HG02938 (cell line): Measurements from ENCODE around the gene CCDC158.
"Not testable (repeated sequence)": the region's sequence is repeated elsewhere in the genome, so short reads cannot be mapped to it uniquely, and the experiment has no call there.

Experiments
- ATAC-seq: cut with Tn5 transposase; IDR thresholded peaks from one replicate; pipeline ENCODE4 v1.9.1; 2021; ENCODE audit warnings: mild to moderate bottlenecking, moderate library complexity; ENCODE audit not compliant: unreplicated experiment

The CCDC158 gene

DNA sequence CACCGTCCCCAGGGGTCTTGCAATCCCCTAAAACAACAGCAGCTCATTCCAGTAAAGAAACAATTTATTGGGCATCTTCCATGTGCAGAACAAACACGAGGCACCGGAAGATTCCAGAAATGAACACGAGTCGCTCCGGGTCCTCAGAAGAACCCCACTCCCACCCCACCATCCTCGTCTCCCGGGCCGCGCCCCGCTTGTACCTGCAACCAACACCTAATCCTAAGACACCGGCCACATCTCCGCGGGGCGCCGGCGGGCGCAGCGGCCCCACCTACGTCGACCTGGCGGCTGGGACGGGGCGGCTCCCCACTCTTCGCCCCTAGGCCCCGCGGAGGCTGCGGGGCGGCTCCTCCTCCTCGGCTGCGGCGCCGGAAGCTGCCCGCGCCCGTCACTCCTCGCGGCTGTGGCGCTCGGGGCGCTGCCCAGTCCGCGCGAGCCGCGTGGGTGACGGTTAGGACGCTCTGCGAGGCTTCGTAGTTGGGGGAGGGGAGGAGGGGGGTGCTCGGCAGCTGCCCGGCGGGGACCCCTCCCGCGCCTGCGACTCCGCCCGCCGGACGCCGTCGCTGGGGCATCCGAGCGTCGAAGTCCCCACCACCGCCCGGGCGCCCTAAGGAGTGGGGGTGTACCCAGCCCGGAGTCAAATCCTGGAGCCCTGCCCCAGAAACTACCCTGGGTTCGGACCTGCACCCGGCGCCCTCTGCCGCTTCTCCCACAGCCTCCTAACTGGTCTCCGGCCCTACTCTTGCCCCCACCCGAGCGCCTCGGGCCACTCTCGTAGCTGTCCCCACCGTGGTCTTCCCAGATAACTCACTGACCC, at the start of gene CCDC158:
Gene CCDC158 (minus strand): TSS at position 380 of the 820 bp plus-strand sequence. CDS start 17,934 bp downstream, outside the sequence.
- ATAC-seq = no peak

DNA sequence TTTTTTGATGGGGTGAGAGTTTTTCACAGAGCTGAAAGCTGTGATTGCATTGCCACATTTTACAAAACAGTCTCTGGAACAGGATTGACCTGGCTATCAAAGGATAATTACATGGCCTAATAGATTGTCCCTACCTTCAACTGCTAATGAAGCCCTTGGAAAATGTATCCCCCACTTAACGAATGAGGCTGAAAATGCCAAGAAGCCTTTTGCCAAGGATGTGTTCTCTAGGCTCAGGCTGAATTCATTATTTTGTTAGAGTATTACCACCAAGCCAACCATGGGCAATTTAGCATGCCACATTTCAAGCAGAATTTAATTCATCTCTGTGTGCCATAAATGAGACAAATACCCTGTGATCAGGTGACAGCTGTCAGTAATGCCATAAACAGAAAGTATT, 49.6 kb upstream of the CCDC158 start:
- no peak for ATAC-seq

DNA sequence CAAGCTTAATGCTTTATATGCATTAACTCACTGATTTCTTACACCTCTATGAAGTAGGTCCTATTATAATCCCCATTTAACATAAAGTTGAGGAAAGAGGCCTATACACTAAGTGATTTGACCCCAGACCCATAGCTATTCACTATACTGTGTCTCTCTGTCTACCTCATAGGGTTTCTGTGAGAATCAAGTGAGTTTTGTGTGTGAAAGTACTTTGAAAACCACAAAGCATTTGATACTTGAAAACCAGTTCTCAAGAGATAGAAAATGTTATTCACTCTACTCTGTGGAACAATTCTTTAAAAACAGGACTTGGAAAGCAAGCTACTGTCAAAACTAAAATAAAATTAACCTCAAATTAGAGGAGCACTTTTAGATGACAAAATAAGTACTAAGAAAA, 49.1 kb upstream of the CCDC158 start:
- ATAC-seq = no peak

DNA sequence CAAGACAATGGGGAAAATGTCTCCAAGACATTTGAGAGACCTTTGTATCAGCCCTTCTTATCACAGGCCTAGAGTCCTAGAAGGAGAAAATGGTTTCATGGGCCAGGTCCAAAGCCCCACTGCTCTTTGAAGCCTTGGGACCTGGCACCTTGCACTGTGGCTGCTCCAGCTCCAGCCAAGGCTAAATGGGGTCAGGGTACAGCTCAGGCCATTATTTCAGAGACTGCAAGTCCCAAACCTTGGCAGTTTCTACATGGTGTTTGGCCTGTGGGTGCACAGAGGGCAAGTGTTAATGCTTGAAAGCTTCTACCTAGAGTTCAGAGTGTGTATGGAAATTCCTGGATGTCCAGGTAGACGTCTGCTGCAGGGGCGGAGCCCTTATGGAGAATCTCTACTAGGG, 42.6 kb upstream of the CCDC158 start:
- ATAC-seq = no peak

DNA sequence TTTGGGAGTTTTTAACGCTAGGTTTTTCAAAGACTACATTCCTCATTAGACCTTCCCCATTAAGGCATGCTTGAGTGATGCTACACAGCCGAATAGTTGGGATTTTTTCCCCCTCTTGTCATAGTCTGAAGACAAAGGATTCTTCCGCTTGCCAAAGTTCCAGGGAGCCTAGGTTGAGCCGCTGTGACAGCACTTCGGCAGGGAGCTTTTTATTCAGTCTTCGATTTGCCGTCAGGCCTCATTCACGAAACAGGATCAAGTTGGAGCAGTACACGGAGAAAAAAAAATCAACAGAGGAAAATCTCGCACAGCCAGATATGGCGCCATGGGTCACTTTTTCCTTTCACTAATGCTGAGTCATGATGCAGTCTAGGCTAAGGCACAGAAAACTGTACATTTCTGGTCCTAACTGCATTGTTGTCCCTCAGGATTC, 38.4 kb upstream of the CCDC158 start:
- ATAC-seq = no peak

DNA sequence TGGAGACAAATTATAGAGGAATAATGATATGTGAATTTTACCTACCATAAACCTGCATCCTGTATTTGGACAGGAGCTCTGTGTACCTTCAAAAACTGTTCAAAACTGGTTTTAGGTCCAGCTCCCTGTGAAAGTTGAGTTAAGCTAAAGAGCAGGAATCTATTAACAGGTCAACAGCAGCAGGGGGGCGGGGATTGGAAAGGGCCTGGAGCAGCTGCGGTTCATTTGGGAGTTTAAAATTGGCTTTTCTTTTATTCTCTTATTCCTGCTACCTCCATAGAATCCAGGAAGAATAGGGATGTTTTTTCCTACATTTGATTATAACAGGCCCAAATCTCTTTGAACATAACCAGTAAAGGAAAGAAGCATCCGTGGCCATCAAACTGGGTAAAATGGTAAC, 37.9 kb upstream of the CCDC158 start:
- no peak for ATAC-seq

DNA sequence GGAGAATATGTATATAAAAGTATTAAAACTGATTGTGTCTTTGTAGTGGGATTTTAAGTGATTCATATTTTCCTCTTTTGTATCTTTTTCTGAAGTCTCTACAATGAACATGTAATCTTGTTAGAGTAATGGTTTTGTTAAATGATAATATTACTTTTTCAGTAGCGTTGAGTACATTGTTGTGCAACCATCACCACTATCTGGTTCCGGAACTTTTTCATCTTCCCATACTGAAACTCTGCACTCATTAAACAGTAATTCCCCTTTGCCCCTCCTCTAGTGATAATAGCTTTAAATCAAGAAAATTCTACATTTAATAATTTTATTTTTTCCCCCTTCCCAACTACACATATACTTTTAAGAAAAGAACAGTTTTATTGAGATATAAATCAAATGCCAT, 37.4 kb upstream of the CCDC158 start:
- no peak for ATAC-seq

DNA sequence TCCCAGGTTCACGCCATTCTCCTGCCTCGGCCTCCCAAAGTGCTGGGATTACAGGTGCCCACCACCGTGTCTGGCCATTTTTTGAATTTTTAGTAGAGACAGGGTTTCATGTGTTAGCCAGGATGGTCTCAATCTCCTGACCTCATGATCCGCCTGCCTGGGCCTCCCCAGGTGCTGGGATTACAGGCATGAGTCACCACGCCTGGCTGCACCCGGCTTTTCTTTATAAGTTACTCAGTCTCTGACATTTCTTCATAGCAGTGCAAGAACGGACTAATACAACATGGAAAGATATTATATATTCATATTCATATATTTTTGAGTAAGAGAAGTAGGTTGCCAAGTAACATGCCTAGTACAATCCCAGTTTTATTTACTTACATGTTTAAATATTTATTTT, 36.9 kb upstream of the CCDC158 start:
- ATAC-seq = no peak

DNA sequence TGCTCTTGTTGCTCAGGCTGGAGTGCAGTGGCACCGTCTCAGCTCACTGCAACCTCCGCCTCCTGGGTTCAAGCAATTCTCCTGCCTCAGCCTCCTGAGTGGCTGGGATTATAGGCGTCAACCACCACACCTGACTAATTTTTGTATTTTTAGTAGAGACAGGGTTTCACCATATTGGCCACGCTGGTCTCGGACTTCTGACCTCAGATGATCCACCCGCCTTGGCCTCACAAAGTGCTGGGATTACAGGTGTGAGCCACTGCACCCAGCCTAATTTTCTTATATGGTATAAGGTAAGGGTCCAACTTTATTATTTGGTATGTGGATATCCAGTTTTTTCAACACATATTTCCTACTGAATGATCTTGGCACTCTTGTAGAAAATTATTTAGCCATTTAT, 33.1 kb upstream of the CCDC158 start:
- not testable (repeated sequence) for ATAC-seq

DNA sequence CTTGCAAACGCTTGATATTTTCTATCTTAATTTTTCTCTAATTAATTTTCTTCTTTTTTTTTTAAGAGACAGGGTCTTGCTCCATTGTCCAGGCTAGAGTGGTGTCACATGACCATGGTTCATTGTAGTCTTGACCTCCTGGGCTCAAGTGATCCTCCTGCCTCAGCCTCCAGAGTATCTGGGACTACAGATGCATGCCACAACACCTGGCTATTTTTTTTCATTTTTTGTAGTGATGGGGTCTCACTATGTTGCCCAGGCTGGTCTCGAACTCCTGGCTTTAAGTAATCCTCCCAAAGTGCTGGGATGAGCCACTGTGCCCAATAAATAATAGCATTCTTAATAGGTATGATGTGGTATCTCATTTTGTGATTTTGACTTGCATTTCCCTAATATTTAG, 32.3 kb upstream of the CCDC158 start:
- ATAC-seq = no peak

DNA sequence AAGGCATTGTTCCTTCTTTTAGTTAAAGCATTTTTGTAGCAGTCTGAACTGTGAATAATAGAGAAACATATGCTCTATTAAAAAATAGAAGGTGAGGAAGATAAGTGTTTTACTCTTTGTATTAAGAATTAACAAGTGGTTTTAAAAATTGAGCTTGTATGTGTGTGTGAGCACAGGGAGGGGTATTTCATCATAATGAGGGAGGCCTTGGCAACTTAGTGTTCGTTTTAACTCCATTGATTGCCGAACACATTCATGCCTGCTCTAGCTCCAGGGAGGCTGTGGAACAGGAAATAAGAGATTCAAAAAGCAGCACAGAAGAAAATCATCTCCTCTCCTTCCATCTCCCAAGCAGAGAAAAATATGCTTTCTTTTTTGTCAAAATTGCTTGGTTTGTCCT, 28.9 kb upstream of the CCDC158 start:
- ATAC-seq = no peak

DNA sequence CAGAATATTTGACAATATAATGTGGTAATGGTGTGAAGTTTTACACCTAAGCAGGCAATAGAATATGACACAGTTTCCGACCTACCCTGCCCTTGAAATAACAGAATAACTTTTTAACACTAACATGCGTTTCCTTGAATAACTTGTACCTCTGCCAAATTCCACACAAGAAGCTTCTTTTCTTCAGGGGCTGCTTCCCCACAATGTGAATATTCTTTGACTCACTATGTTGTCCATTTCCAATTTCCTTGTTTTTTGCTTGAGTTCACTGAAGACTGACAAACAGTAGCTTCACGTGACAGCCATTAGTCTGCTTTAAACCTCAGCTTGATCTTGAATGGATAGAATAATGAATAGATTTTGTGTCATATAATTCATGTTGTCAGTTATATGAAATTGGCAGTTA, 28.4 kb upstream of the CCDC158 start:
- no peak for ATAC-seq

DNA sequence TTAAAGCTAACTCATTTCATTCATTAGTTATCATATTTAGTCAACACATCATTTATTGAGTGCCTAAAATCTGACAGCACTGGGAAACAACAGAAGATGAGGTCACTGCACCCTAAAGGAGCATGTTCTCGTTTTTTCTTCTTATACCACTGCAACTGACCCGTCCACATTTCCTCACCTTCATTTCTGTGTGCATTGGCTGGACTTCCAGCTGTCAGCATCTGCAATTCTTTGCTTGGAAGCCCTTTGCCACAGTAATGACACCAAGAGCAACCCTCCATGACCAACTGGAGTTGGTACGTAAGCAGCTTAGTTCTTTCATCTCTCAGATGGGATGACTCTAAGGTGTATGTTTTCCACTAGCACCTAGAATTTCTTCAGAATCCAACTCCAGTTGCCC, 27.3 kb upstream of the CCDC158 start:
- ATAC-seq = no peak

DNA sequence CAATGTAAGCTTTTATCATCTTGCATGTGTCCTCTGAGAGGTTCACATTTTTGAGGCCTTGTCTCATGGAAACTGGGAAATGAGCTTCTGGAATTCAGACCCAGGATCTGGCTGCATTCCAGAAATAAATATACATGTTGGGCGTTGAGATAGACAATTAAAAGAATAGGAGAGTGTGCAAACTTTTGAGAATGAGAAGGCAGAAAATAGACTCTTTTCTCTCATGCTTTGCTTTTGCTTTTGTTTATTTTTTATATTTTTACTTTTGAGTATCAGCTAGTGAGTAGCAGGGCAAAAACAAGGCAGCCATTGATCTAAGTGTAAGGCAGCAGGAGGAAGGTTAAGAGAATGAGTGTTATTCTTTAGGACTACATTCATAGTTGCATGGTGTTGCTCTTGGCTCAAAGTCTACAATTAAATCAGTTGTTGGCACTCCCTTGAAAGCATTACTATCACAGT, 26.5 kb upstream of the CCDC158 start:
- no peak for ATAC-seq

DNA sequence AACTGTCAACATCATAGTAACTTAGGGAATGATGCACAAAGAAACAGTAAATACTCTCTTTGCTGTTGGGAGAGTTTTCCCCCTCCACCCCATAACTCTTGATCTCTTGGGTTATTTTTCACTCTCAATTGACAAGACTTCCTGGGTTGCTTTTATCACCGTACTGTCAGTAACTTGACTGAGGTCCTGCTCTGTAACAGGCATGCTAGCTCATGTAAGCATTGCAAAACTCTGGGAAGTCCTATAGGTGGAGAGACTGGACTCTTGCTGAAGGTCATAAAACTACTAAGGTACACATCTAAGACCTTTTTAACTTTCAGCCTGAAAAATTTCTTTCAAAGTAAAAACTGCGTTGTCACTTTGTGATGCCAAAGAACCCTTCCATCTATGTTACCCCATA, 25.0 kb upstream of the CCDC158 start:
- ATAC-seq = no peak

DNA sequence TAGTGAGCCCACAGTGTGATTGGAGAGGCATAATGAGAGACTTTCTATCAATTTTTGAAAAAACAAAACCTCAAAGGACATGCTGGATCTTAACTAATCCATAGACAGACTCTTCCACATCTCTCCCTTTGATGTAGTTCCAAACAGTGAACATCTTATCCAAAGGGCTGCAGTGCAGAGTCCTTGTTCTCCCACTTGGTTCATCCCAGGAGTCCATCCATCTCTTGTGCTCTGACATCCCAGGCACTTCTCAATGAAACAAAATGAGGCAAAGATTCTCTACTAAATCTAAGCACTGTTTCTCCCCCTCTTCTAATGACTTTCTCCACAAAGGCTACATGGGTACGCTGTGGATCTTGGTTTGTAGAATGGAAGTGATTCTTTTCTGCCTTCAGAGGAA, 22.4 kb upstream of the CCDC158 start:
- ATAC-seq = no peak

DNA sequence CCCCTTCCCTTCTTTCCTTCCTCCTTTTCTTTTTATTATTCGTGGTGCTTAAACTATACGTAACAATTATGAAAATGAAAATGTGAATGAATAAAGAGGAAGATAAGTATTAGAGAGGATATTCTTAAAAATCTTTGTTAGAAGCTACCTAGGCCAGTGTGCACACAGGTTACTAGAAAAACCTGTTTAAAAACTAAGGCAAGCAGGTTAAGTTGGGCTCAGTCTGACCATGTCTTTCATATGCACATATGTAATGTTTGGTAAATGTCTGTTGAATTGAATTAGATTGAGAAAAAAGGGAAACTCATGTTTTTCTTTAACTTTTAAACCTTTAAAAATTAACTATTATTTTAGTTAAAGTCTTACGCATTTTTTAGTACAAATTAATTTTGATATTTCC, 21.9 kb upstream of the CCDC158 start:
- no peak for ATAC-seq

DNA sequence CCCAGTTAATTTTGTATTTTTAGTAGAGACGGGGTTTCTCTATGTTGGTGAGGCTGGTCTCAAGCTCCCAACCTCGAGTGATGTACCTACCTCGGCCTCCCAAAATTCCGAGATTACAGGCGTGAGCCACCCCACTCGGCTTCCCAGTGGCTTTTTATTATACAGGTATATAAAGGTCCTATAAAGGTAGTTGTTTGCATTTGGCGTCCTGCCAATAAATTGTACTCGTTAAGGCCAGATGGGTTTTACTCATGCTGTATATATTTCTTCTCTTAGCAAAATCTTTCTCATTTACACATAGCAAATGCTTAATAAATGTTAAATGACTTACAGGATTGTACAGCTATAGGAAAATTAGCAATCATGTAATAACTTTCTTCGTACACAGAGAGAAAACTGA, 20.9 kb upstream of the CCDC158 start:
- no peak for ATAC-seq

DNA sequence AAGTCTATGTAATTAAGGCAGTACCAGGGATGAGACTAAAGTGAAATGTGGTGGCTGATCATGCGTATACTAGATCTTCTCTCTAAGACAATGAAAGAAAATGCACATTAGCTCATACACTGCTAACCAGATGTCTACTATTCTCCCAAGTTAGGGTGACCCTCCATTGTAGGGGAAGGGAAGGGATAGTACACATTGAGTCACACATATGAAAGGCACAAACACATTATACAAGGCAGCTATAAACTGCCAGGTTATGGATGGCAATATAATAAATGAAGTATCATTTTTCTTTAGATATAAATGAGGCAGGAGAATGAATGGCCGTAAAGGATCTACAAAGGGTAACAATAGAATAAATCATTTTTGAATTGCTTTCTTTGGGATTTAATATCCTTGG, 18.6 kb upstream of the CCDC158 start:
- no peak for ATAC-seq

DNA sequence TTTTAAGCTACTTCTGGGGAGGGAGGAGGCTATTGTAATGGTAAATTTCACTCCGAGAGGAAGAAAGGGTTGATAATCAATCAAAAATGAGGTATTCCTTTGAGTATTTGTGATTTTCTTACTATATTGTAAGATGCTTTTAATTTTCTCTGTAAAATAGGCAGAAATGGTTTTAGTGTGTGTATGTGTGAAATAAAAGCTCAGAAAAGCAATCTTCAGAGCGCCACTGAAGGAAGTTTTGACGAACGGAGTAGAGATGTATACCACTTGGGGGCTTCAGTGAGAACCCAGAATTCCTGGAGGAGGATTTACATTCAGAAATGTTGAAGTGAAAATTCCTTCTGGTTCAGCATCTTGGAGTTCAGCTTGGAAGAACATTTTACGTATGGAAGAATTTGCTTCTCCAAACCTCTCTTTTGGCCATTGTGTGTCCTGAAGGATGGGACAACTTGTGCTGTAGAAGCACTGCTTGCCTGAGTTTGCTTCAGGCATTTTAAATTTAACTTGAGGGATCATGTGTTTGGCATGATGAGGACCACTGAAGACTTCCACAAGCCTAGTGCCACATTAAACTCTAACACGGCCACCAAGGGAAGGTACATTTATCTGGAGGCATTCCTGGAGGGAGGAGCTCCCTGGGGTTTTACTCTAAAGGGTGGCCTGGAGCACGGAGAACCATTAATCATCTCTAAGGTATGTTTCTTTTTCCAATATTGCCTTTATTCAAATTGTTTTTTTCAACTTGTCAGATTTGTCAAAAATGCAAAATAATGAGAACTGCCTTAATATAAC, 14.8 kb upstream of the CCDC158 start:
- ATAC-seq = no peak

DNA sequence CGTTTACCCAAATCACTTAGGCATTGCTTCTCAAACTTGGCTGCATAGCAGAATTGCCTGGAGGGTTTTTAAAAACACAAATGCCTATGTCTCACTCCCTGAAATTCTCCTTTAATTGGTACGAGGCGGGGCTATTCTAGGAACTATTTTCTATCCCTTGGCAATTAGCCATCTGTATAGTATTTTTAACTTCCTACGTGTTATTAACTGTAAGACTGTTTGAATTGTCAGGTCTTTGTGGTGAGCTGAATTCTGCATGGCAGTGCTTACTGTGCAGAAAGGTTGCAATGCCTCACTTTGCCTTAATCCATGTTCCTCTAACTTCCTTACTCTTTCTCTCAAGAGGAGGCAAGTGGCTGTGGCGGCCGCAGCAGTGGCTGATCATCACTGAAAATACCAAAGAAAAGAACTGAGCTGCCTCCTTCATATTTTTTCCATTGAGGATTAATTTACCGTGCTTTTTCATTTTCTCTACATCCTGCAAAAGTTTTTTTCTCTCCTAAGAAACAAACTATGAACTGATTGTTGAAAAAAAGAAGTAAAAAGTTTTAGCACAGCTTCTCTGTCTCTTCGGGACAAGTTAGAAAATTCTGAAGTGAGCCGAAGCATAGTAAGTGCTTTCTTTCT, 14.1 kb upstream of the CCDC158 start, which contains the start of gene SHROOM3:
Gene SHROOM3 (plus strand): TSS at position 329 of the 627 bp plus-strand sequence. CDS start 824 bp downstream, outside the sequence.
- ATAC-seq = no peak
